Activated CD8-positive, alpha-beta memory T cell treated with anti-CD3 and anti-CD28 coated beads, Interleukin-2, amount 50 U/mL, for 1 hour (primary cell): ENCODE data around the gene CACUL1.

ENCODE experiments used
- DNase-seq: peaks from one replicate; pipeline ENCODE4 v3.0.0-alpha.2; 2020; ENCODE audit errors: extremely low read depth

Gene CACUL1

GRCh38 chr10:118638680-118639079 is 116.1 kb downstream of the CACUL1 start:
- no peak for DNase-seq

GRCh38 chr10:118635674-118636402 is 118.9 kb downstream of the CACUL1 start:
- no peak for DNase-seq

- no peak for DNase-seq
These were observed 121.0 kb downstream of the CACUL1 start for GRCh38 chr10:118633786-118634185.

GRCh38 chr10:118629211-118629610 is 125.6 kb downstream of the CACUL1 start:
- DNase-seq = no peak

- DNase-seq = no peak
These were observed 126.4 kb downstream of the CACUL1 start for GRCh38 chr10:118628397-118628796.

GRCh38 chr10:118626953-118627352 is 127.8 kb downstream of the CACUL1 start:
- no peak for DNase-seq
